GM13977 (cell line): ENCODE data around the gene PANK1.

ENCODE experiments used
- DNase-seq: peaks from one replicate; pipeline ENCODE4 v3.0.0; 2012; ENCODE audit warnings: low spot score
- in situ Hi-C: fragments of 300-500 bp; cut with MboI; formaldehyde crosslinking; loops from one replicate; pipeline ENCODE4 v1.12.0; 2022; ENCODE audit warnings: low sequenced_read_pairs, low pct_unique_long_range_greater_than_20kb, mixed read lengths, inconsistent platforms; ENCODE audit not compliant: unreplicated experiment
- TF ChIP-seq, protein P1 (sequence below): IDR thresholded peaks from 2 replicates; pipeline ENCODE4 v1.5.1; 2012; ENCODE audit warnings: mild to moderate bottlenecking, control low read depth; ENCODE audit not compliant: insufficient read depth; ENCODE audit errors: extremely low read depth, missing control alignments

The PANK1 gene

DNA sequence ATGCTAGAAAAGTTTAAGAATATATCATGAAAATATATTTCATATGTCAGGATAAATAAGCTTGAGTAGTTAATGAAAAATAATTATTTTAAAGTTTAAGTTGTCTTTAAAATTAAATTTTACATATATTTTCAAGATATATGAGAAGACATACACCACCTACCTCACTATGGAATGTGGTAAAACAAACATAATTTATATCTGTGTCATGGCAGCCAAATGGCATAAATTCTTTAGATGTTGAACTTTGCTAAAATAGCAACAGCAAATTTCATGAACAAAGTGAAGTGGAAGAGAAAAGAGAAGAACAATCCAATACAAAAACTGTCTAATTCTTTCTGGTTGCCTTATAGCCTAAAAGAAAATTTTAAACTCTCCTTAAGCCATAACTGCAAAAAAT lies 70.0 kb downstream of the PANK1 start:
- no peak for DNase-seq
- in situ Hi-C loops = no loop called here
- TF ChIP-seq, protein P1, sequence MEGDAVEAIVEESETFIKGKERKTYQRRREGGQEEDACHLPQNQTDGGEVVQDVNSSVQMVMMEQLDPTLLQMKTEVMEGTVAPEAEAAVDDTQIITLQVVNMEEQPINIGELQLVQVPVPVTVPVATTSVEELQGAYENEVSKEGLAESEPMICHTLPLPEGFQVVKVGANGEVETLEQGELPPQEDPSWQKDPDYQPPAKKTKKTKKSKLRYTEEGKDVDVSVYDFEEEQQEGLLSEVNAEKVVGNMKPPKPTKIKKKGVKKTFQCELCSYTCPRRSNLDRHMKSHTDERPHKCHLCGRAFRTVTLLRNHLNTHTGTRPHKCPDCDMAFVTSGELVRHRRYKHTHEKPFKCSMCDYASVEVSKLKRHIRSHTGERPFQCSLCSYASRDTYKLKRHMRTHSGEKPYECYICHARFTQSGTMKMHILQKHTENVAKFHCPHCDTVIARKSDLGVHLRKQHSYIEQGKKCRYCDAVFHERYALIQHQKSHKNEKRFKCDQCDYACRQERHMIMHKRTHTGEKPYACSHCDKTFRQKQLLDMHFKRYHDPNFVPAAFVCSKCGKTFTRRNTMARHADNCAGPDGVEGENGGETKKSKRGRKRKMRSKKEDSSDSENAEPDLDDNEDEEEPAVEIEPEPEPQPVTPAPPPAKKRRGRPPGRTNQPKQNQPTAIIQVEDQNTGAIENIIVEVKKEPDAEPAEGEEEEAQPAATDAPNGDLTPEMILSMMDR = no peak

DNA sequence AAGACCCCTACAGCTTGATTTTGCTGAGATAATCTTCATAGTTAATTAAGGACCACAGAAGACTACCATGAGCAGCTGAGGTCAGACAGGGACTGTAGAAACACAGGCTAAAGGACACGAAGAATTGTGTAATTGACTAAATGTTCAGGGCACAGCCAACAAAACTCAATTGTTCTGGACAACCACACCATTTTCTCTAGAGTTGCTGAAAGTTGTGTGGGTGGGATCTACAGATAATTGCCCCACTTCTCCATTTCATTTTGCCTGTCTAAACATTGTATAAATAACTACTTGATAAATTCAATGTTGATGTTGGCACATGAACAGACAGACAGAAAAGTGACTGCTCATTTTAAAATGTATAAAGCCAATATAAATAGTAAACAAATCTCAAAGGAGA lies 70.7 kb downstream of the PANK1 start:
- TF ChIP-seq, protein P1 = no peak
- no peak for DNase-seq
- in situ Hi-C loops = no loop called here

DNA sequence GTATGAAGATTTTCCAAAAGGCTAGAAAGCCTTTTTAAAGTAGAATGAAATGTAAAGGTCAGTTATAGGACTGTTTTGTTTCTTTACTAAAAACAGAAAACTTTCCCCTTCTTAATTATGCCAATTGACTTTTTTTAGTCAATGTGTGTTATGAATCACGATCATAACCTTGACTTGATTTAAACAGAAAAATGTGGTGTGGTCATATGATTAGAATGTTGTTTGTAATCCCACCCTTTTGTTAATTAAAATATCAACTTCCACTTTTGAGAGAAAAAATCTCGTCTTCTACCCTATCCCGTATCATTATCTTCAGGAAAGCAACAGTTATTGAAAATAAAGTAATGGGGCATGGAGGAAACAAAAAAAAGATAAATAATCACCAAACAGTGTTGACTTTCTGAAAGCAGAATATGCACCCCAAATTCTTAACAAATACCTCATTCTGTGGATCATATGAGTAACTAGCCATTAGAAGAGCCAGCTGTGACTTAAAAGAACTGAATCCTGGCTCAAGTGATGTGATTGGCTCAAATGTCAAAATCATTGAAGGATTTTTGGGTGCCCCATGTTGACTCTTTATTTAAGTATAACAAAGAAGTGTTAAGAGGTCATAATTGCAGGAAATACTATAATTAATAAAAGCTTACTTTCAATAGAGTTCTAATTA lies 77.3 kb downstream of the PANK1 start:
- TF ChIP-seq, protein P1 = no peak
- in situ Hi-C loops = loop anchor here (10.0 kb wide), 1 partner anchor 143 kb away; no protein-coding TSS in a partner anchor
- DNase-seq = no peak

DNA sequence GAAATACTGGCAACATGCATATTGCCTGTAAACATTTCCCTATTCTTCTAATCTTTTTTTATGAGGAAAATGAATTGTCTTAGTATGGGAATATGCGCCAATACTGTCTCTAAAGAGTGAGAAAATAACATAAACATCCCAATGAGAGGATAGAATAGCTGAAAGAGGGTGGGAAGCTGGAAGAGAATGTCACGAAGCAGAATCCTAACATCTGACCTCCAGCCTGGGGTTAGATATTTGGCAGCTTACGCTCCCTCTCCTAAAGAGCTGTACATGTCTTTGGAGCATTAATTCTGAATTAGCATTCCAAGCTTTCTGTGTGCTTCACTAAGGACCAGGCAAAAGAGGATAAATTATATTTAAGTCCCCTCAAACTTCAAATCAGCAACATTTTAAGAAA lies 78.0 kb downstream of the PANK1 start:
- in situ Hi-C loops = loop anchor here (10.0 kb wide), 1 partner anchor 142 kb away; no protein-coding TSS in a partner anchor
- no peak for DNase-seq
- TF ChIP-seq, protein P1 = no peak

DNA sequence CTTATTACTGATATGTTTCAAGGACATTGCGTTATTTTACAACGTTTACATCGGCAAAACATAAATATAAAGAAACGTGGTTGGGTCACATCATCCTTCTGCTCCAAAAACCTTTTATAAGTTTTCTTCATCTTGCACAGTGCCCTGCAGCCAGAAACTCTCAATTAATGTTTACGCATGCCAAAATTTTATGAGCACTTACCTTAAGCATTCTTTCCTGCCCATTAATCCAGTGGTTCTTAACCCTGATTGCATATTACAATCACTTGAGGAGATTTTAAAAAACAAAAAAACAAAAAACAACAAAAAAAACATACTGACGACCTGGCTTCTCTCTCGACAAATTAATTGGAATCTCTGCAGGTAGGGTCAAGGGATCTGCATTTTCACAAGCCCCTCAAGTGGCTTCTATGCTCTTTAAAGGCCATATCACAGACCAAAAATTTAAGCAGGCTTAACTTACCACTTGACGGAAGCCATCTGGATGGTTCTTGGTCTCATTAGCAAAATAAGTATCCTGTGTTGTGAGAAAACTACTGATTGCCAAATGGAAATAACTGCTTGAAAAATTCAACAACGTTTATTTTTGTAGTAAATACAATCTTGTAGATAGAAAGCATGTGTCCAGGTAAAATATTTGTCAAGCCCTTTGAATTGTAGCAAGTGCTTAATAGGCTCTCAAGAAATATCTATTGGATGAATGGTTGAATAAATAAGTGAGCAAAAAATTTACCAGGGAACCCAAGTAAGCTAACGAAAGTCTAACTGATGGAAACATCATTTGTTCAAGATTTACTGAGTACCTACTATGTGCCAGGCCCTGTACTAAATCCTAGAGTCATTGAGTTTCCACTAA lies 78.7 kb downstream of the PANK1 start:
- in situ Hi-C loops = loop anchor here (10.0 kb wide), 1 partner anchor 142 kb away; no protein-coding TSS in a partner anchor

DNA sequence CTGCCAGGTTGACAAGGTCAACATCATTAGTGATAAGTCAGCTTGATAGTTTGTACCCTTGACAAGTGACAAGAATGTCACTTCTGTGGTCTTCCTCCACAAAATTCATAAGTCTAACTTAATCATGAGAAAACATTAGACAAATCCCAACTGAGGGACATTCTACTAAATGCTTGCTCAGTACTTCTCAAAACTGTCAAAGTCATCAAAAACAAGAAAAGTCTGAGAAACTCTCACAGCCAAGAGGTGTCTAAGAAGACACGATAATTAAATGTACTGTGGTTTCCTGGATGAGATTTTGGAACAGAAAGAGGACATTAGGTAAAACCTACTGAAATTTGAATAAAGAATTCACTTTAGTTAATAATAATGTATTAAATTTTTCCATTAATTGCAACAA lies 79.9 kb downstream of the PANK1 start:
- TF ChIP-seq, protein P1 = no peak
- in situ Hi-C loops = loop anchor here (10.0 kb wide), 1 partner anchor 140 kb away; no protein-coding TSS in a partner anchor
- no peak for DNase-seq

More for the DNA sequence above, 78.7 kb downstream of the PANK1 start:
- no peak for DNase-seq
- TF ChIP-seq, protein P1 = no peak
